GM19043 (cell line): ENCODE data around the gene TTN.

ENCODE experiments used
- ATAC-seq: cut with Tn5 transposase; IDR thresholded peaks from one replicate; pipeline ENCODE4 v1.9.1; 2021; ENCODE audit warnings: low read depth; ENCODE audit not compliant: unreplicated experiment

TTN gene

DNA sequence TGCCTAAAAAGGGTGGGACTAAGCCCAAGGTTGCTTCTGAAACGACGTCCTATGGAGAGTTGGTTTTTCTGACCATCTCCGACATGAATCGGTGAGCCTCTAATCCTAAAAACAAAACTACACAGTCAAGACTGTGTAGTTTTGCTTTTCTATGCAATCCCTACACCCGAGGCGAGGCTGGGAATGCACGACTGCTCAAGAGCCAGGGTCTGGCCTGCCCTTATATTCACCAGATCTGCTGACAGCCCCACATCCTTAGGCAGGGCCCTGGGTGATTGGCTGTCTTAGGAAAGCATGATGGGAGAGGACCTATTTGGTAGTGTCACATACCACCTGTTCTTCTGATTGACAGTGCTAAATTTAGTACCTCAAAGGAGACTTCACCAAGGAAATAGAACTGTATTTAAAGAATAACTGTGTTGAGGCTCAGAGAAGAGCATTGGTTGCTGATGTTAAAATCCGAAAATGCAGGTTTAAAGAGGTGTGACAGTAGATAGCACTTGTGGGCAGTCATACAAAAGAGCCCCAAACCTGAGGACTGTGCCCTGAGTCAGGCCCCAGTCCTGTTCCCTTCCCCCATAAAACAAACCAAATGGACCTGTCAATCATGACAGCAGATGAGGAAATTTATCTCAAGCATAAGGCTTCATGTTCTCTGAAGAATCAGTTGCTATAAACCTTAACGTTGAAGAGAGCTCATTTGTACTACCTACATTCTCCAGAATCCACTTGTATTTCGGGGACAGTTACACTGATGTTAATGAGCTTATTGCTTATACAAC lies at the start of gene TTN:
TSS of gene TTN (minus strand) at position 197 of the 782 bp plus-strand sequence. CDS start 2,781 bp downstream, outside the sequence.
- ATAC-seq: no peak

DNA sequence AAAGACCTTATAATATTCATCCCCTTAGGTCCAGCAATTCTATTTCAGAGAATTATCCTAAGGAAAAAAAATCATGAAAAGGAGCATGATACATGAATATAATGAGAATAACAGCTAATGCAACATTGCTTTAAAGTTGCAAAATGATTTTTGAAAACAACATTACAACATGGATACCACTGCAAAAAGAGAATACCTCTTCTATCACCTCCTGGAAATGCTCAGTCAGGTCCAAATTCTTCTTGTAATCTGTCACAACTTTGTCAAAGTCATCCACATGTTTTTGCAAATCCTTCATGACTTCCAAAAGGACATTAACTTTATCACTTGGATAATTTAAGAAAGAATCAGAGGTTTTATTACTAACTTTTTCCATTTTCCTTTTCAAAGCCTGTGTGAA lies 47.9 kb upstream of the TTN start:
- ATAC-seq: no peak

DNA sequence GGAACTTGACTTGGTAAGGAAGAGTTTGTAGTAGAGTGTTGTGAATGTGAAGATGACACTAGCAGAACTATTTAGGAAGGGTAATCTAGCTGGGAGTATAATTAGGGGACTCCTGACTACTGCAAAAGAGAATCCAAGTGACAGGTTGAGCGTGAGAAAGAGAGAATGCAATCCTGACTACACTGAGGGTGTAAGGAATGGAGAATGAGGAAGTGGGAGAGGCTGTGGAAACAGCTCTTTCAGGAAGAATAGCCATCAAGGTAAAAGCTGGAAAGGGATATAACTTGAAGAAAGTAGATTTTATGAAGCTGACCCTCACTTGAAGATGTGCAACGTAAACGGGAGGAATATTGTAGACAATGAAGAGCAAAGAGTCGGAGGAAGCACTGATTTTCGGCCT lies 41.1 kb upstream of the TTN start:
- ATAC-seq: no peak

DNA sequence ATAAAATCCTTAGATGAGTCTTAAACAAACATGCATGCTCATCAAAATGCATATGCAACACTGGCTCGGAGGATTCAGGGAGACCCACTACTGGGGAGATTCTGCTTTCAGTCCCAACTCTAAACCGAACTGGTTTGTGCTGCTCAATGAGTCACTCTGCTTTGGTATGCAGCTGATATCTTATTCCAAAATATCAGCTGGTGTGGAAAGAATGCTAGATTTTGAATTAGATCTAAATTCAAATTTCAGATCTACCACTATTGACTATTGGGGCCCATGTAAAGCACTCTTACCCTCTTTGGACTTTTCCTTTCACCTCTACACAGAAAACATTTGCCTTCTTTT lies 39.2 kb upstream of the TTN start:
- no peak for ATAC-seq

DNA sequence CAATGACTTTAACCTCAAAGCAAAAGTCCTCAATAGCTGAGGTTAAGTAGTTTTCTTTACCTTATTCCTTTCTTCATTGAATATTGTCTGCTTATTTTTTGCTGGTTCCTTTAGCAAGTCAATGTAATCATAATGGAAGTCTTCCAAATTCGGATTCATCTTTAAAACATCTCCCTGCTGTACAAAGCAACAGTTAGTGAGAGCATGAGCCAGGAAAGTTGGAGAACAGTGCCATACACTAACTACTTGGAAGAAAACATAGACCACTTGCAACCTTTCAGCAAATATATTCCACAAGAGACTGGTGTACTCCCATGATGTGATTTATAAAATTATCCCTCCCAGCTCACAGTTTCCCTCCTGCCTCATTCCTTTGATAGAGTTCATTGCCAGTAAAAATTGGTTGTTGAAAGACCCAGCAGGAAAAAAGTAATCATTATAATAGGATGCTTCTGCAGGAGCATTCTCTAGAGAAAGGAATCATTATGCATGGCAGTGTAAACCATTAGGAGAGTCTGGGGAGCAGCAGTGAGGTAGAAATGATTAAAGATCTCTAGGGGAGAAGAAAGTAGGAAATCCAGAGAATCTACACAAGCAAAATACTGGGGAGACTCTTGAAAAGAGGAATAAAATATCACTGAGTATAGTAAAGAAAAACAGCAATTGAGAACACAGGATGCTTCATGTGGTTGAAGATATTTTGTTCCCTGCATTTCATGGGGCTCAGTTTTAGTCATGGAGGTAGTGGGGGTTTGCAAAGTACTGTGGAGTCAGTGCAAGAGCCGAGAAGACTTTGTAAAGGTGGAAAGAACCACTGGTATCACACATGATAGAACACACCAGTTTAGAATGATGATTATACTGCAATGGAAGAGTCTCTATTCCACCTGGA lies 38.6 kb upstream of the TTN start:
- ATAC-seq: no peak

DNA sequence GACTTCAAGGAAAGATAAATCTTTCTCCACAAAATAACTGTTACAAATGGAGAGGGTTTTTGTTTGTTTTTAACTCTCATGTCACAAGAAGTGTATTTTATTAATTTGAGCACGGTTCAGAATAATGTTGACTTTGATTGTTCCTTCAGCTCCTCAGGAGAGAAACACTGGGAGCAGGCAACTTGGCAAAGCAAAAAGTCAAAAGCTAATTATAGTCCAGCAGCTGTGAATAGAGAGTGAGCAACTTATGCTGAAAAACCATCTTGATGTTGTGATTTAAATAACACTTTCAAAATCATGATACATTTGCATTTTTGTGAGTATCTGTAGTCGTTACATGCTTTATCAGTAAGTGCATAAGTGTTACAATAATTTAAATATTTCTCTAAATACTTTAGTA lies 37.5 kb upstream of the TTN start:
- no peak for ATAC-seq

DNA sequence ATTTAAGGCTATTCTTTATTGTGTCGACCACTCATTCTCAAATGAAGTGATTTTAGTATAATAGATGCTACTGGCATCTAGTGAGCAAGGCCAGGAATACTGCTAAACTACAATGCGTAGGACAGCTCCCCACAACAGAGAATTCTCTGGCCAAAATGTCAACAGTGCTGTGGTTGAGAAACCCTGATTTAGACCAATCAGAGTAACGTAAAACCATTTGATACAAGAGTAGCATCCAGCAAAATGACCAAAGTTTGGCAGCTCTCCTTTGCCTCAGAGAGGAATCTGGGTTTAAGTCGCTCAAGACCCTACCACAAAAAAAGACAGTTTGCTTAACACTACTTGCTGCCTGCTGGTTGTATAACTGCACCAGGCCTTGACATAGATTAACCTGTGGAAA lies 37.0 kb upstream of the TTN start:
- no peak for ATAC-seq

DNA sequence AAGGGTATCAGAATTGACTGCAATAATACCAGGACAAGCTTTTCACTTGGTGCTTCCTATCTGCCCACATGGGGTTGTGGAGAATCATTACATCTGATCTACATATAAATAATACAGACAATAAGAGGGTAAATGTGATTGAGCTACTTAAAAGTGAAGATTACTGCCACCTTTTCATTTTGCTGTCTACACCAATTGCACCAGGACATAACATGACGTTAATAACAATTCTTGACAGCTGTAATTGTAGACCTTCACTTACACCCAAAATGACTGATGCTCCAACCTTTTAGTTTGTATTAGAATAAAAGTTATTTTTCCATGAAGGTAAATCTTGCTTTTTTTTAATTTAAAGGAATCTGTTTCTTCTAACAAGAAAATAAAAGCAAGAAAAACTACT lies 36.5 kb upstream of the TTN start:
- no peak for ATAC-seq

DNA sequence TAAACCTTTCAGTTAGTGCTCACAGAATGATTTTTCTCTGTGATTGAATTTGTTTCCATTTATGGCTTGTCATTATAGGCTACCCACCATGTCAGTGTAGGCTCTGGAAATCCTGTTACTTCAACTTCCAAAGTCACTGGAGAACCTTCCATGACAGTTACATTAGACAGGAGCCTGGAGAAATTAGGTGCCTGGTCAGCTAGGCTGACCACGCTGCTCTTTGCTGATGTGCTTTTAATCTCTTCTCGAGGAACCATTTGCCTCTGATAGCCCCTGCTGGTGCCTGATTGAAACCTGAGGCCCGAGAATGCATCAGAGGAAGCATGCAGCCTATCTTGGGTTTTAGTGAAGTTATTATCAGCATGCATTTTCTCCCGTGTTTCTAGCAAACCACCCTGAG lies 29.6 kb upstream of the TTN start:
- no peak for ATAC-seq

DNA sequence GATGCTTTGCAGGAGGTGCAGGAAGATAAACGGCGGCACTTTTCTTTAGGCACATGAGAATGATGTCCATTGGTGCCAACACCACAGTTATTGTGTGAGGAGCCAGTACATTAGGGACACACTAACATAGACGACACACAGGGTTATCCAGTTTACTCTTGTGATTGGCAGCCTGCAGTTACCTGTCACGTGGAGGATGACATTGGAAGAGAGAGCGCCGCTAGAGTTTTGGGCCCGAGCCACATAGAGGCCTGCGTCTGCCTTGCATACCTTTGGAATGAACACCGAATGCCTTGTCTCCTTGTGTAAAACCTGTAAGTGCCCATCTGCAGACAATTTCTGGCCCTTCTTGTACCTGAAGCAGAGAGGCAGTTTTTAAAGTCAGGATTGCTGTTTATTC lies 26.9 kb upstream of the TTN start:
- ATAC-seq: no peak

DNA sequence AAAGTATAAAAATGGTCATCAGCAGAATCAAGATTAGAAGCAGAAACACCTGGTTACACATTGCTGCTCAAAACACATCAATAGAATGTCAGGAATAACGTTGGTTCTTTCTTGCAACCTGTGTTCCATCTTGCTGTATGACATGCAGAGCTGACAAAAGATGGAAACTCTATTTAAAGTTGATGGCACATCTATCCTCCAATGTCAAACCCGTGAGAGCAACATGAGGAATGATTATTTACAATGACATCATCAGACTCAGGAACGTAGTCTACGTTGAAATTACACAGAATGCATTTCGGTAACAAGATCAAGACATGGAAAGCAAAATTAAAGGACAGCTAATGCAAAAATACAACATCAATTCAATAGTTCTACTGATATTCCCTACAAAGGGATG lies 26.2 kb upstream of the TTN start:
- ATAC-seq: no peak

DNA sequence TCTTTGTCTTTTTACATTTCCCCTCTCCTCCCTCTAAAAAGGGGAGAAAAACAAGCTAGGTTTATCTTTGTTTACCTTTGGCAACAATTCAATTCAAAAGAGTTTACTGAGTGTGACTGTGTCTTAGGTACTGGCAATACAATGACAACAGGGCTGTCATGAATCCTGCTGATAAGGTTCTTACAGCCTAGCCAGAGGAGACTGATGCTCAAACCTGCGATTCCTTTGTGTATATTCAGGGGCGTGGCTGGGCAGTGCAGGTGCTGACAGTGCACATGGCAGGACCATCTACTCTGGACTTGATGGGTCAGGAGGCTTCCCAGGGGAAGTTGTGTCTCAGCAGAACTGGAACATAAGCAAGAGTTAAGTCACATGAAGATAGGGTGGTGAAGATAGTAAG lies 23.2 kb upstream of the TTN start:
- no peak for ATAC-seq

DNA sequence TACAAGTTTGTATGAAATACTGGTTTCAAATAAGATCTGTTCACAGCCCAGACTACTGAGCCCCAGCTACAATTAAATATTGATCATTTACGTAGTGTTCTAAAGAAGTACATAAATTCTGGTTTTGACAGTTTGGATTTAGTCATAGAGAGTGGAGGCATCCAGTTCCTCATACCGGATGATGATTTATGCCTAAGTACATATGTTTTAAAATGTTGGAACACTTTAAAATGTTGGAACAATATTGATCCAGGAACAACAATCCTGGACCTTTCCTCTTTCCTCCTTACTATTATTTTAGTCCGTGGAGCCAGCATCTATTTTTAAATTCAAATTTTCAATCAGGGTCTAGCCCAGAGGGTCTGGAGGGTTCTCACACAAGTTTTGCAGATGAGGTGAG lies 22.8 kb upstream of the TTN start:
- no peak for ATAC-seq

DNA sequence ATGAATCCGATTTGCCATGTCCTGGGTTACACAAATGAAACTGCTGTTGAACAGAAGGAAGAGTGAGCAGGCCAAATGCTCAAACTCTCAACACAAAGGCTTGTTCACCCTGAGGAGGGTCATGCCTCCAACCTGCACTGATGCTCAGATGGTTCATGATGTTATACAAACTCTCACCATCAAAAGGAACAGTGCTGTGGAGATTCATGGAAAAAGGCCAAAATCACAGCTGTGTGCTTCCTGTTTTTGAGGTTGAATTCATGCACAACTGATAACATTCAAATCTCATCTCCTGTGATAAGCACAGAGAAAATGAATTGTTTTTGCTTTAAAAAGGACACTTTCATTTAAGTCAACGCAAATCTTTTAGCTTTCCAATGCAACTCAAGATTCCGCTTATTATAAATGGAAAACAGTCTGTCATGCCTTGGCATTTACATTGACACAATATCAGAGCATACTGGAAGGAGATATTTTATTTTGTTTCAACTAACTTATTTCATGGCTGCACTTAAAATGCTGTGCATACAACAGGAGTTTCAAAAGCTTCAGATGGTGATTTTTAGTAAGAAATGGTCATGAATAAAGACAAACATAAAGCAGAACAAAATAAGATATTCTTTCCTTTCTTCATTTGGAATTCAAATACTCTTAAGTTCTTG lies 22.2 kb upstream of the TTN start:
- no peak for ATAC-seq

DNA sequence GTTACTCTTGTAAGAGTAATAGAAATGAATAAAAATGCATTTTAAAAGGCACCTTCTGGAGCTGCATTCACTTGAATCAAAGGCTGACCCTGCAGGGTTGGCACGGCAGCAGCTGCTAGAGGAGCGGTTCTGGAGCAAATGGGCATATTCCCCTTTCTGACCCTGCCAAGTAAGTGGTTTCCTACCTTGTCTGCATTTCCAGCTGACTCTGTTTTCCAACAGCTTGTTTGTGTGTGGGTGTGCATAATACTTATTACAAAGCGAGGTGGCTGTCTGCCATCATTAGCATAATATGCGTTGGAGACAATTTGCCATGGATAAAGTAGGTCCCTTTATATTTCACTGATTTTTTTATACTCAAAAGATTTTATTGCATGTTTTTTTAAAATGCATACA lies 21.3 kb upstream of the TTN start:
- no peak for ATAC-seq

DNA sequence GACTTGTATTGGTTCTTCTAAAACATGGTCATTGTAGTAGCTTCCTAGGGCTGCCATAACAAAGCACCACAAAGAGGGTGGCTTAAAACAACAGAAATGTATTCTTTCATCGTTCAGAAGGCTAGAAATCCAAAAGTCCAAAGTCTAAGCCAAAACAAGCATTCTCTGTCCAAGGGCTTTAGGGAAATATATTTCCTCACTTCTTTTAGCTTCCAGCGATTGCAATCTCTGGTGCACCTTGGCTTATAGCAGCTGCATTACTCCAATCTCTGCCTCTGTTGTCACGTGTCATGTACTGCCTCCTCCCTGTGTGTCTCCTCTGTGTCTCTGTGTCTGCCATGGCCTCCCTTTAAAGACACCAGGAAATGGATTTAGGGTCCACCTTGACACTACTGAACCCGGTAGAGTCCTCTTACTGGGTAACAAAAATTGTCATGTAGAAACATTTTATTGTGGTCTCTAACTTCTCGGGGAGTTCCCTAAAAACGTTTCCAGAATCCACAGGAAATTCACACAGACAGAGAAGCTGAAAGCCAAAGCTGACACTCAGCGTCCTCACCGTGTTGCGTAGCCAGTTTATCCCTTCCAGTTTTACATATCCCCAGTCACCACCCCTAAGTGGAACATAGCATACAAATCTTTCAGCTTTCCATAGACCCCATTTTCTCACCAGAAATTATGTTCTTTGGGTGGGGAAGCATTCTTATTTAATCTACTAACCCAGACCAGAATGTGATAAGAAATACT lies 20.7 kb upstream of the TTN start:
- no peak for ATAC-seq

DNA sequence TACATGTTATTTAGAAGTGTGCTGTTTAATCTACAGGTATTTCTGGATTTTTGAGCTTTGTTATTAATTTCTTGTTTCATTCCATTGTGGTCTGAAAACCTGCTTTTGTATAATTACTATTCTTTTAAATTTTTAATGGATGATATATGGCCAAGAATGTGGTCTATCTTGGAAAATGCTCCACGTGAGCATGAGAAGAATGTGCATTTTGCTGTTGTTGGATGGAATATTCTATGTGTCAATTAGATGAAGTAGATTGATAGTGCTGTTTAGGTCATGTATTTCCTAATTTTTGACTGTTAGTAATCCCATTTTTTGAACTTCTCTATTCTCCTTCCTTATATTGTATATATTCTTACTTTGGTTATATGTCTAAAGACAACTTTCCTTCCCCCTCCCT lies 19.9 kb upstream of the TTN start:
- no peak for ATAC-seq

DNA sequence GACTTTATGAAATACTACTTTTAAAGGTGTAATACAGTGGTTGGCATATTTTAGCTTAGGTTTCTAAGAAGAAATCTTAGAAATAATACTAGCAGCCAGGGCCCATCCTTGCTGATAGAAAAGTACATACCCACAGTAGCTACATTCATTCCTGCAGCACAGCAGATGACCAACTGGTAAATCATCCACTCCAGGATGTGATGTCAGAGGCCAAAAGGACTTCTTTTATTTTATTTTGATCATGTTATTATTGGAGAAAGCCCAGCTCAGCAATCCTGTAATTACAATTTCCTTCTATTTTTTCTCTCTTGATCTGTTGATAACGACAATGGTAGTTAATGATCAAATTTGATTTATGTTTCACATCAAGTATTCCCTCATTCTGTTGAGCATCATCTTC lies 18.0 kb upstream of the TTN start:
- no peak for ATAC-seq

DNA sequence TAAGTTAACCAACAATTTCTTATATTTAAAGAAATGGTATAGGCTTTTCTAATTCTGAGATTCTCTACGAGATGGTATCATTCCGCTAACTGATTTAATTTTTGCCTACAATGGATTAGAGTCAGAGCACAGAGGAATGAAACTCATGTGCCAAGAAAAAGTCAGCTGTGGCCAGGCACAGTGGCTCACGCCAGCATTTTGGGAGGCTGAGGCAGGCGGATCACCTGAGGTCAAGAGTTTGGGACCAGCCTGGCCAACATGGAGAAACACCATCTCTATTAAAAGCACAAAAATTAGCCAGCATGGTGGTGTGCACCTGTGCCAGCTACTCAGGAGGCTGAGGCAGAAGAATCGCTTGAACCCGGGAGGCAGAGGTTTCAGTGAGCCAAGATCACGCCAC lies 17.0 kb upstream of the TTN start:
- no peak for ATAC-seq

DNA sequence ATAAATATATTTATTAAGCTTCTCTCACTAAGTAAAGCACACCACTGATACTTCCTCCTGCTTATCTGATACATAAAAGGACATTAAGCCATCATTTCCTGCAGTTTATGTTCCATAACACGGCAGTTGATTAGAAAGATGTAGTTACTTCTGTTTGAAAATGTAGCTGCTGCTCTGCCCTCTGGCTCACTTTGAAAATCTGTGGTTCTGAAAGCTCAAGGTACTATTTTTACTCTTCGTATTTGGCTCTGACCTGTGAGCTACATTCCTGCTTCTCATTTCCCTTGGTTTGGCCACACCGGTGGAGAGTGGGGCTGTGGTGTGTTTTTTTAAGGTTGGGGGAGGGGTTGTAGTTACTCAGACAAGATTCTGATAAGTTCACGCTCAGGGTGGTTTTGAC lies 12.8 kb upstream of the TTN start:
- peak; percentile 86 for ATAC-seq
